Activated naive CD4-positive, alpha-beta T cell treated with anti-CD3 and anti-CD28 coated beads for 36 hours (primary cell): ENCODE results near the gene PHTF1. TPM values are rescaled to one million over a fixed set of nuclear protein-coding genes. Genes with fewer than 3 reads are reported as not detected.

Experiments used
- CTCF ChIA-PET: fragments of 350-600 bp; sonication (Branson Sonifier 250); formaldehyde crosslinking; loops from one replicate; lab custom pipeline; 2021; ENCODE audit warnings: antibody characterized with exemption; lab: Charles Lee
- DNase-seq: peaks from one replicate; pipeline ENCODE4 v3.0.0-alpha.2; 2020
- H3K27ac Mint-ChIP-seq: one replicate; pipeline ENCODE4 v1.8.0; 2021; ENCODE audit warnings: mild to moderate bottlenecking, mixed read lengths
- H3K27me3 Mint-ChIP-seq: one replicate; pipeline ENCODE4 v1.8.0; 2021; ENCODE audit warnings: low read depth, mixed read lengths
- H3K36me3 Mint-ChIP-seq: one replicate; pipeline ENCODE4 v1.8.0; 2021; ENCODE audit warnings: low read depth, mixed read lengths
- H3K4me1 Mint-ChIP-seq: one replicate; pipeline ENCODE4 v1.8.0; 2021; ENCODE audit warnings: low read depth, mixed read lengths
- H3K4me3 Mint-ChIP-seq: one replicate; pipeline ENCODE4 v1.8.0; 2021; ENCODE audit warnings: mild to moderate bottlenecking, moderate library complexity, mixed read lengths
- H3K9me3 Mint-ChIP-seq: one replicate; pipeline ENCODE4 v1.8.0; 2021; ENCODE audit warnings: mixed read lengths
- intact Hi-C: fragments of 100-400 bp; cut with micrococcal nuclease; formaldehyde crosslinking; loops from one replicate; pipeline ENCODE4 v1.15.1; 2023
- total RNA-seq, 2 experiments: library from RNA; stranded (reverse); gene quantifications; one replicate each; pipeline ENCODE4 v1.2.3, GENCODE V29; 2021

The PHTF1 gene
- total RNA-seq, 2 experiments from 2014 or later: 5.4 to 6.3 TPM

DNA sequence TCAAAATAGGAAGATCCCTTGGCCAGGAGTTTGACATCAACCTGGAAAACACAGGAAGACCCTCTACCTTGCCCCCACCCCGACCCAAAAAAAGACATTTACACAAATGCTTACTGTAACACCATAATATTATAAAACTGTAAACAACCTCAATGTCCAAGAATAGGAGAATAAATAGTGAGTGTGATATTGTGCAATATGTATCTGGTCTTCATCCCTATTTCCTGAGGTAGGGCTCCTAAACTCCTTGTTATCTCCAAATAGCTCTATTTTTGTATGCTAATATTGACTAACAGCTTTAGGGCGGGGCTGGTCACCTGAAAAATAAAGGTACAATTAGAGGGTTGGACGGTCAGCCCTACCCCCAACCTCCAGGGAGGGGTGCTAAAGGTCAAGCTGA lies 29.5 kb upstream of the PHTF1 start:
- H3K27me3 Mint-ChIP-seq: no peaks in the 10 kb centered on the region
- intact Hi-C loops: loop anchor here (10.0 kb wide), 1 partner anchor 394 kb away; the partner anchor contains the start of gene MAGI3
- H3K27ac Mint-ChIP-seq: no peak overlapping the region
- peaks cover 7% of the 10 kb centered on the region for H3K36me3 Mint-ChIP-seq
- CTCF ChIA-PET: interaction anchor here (0.6 to 1.8 kb wide), 4 partner anchors 13 to 109 kb away, joined by 3 to 5 read pairs (median 4); no protein-coding TSS in a partner anchor
- DNase-seq: no peak
- no peaks in the 10 kb centered on the region for H3K9me3 Mint-ChIP-seq
- H3K4me1 Mint-ChIP-seq: peaks cover 74% of the 10 kb centered on the region
- no peak overlapping the region for H3K4me3 Mint-ChIP-seq

DNA sequence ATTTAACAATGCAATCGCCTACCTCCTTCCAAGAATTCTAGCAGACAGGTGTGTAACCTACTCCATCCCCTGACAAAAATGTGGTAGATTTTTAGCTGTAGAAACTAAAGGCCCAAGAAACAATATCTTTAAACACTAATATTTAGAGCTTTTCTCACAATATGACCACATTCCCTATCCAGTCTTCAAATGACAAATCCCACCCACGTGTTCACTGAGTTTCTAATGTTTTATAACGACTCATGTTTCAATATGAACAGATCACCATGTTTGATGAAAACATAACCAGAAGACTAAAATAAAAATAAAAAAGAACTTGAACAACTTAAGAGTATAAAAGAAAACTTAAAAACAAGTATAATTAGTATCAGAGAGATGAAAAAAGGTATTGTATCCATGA lies 28.4 kb upstream of the PHTF1 start:
- CTCF ChIA-PET: no interaction called here
- no peak for DNase-seq

DNA sequence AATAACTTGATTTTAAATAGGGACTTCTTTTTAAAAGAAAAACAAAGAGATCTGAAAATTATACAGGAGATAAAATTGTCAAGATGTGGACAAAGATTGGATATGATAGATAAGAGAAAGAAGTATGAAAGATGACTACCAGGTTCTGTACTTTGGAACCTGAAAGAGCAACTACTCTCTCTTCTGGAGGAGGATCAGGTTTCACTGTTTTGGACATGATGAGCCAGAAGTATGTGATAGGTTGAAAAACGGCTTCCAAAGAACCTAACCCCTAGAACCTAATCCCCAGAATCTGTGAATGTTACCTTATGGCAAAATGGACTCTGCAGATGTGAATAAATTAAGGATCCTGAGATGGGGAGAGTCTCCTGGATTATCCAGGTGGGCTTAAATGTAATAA lies 26.8 kb upstream of the PHTF1 start:
- no peak for DNase-seq
- H3K4me3 Mint-ChIP-seq: no peak overlapping the region
- peaks cover 57% of the 10 kb centered on the region for H3K4me1 Mint-ChIP-seq
- CTCF ChIA-PET: interaction anchor here (0.6 to 1.3 kb wide), 4 partner anchors 13 to 30 kb away, joined by 3 read pairs; no protein-coding TSS in a partner anchor
- intact Hi-C loops: loop anchor here (10.0 kb wide), 1 partner anchor 391 kb away; the partner anchor contains the start of gene MAGI3
- H3K36me3 Mint-ChIP-seq: peaks cover 7% of the 10 kb centered on the region
- no peaks in the 10 kb centered on the region for H3K27me3 Mint-ChIP-seq
- no peaks in the 10 kb centered on the region for H3K9me3 Mint-ChIP-seq
- no peak overlapping the region for H3K27ac Mint-ChIP-seq

More for the DNA sequence above, 28.4 kb upstream of the PHTF1 start:
- Mint-ChIP-seq H3K27me3 (no peaks in the 10 kb centered on the region), H3K27ac (peak overlapping the region; percentile 15), H3K4me1 (peaks cover 68% of the 10 kb centered on the region), H3K36me3 (peaks cover 7% of the 10 kb centered on the region), H3K4me3 (no peak overlapping the region), H3K9me3 (no peaks in the 10 kb centered on the region)
- intact Hi-C loops: loop anchor here (10.0 kb wide), 1 partner anchor 393 kb away; the partner anchor contains the start of gene MAGI3

DNA sequence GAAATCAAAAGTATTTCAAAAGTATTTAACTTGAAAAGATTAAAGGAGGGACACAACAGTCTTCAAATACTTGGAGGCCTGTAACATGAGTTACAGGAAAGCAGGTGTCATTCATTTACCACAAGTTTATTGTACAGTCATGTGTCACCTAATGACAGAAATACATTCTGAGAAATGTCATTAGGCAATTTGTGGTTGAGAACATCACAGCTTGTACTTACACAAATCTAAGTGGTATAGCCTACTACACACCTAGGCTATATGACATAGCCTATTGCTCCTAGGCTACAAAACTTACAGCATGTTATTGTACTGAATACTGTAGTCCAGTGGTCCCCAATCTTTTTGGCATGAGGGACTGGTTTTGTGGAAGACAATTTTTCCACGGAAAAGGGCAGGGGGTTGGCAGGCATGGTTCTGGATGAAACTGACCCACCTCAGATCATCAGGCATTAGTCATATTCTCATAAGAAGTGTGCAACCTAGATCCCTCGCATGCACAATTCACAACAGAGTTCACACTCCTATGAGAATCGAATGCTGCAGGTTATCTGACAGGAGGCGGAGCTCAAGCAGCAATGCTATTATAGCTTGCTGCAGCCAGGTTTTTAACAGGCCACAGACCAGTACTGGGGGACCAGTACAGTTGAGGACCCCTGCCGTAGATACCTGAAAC lies 25.0 kb upstream of the PHTF1 start:
- Mint-ChIP-seq H3K4me1 (peaks cover 42% of the 10 kb centered on the region), H3K27ac (peak overlapping the region; percentile 95), H3K27me3 (no peaks in the 10 kb centered on the region), H3K36me3 (peaks cover 2% of the 10 kb centered on the region), H3K9me3 (no peaks in the 10 kb centered on the region), H3K4me3 (peak overlapping the region; percentile 36)
- DNase-seq: peak; percentile 41
- CTCF ChIA-PET: interaction anchor here (0.9 to 1.4 kb wide), 4 partner anchors 14 to 26 kb away, joined by 3 to 5 read pairs (median 3); partner anchors contain the start of gene PHTF1
- intact Hi-C loops: loop anchor here (1.0 to 10.0 kb wide), 5 partner anchors 18 to 652 kb away; partner anchors contain the start of genes MAGI3 and PHTF1

DNA sequence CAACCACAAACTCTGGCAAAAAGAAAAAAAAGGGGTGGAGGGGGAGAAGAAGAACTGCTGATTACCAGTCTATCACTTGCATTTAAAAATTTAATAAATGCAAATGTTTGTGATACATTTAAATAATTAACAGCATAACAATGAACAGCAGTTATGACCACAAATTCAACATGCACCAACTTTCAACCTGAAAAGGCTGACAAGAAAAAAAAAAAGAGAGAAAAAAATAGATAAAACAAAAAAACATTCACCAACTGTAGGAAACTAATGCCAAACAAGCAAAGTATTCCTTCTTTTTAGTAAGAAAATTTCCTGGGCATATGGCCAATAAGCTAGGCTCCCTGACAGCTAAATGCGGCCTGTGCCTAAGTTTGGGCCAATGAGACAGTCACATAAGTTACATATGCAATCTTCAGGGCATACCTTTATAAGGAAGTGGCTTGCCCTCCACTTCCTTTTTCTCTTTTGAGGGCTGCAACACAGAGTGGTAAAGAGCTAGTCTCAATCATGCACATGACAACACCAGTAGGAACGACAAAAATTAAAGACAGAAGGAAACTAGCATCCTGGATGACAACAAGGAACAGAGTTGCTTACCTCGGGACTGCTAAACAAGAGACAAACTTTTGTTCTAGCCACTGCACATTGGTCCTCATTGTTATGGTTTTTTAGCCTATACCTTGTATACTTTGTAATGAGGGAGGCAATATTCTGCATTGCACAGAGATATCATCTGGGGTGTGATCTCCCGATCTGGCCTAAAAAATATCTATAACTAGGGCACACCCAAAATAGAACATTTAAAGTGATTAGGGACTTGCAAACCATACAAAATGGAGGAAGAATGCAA lies 24.2 kb upstream of the PHTF1 start:
- intact Hi-C loops: loop anchor here (1.0 to 10.0 kb wide), 8 partner anchors 19 to 651 kb away; partner anchors contain the start of genes DCLRE1B, MAGI3, PHTF1 and PTPN22
- Mint-ChIP-seq H3K36me3 (peaks cover 4% of the 10 kb centered on the region), H3K4me1 (peaks cover 41% of the 10 kb centered on the region), H3K9me3 (peaks cover 3% of the 10 kb centered on the region), H3K4me3 (peak overlapping the region; percentile 36), H3K27me3 (no peaks in the 10 kb centered on the region), H3K27ac (peak overlapping the region; percentile 95)
- CTCF ChIA-PET: interaction anchor here (1.4 kb wide), 1 partner anchor 24 kb away, joined by 3 read pairs; the partner anchor contains the start of gene PHTF1
- DNase-seq: peak; percentile 60

DNA sequence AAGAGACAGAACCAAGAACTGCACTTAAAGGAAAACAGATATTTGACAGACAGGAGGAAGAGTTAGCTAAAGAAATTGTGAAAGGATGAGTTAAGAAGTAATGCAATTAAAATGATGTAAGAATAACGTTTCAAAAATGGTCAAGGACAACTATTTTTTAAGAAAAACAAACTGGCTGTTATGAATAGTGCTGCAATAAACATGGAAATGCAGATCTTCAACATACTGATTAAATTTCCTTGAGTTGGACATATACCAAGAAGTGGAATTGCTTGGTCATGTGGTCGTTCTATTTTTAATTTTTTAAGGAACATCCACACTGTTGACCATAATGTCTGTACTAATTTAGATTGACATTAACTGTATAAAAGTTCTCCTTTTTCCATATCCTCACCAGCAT lies 23.1 kb upstream of the PHTF1 start:
- intact Hi-C loops: loop anchor here (5.0 to 10.0 kb wide), 2 partner anchors 388 to 650 kb away; partner anchors contain the start of gene MAGI3
- Mint-ChIP-seq H3K4me3 (no peak overlapping the region), H3K9me3 (peaks cover 3% of the 10 kb centered on the region), H3K27ac (no peak overlapping the region), H3K4me1 (peaks cover 31% of the 10 kb centered on the region), H3K27me3 (no peaks in the 10 kb centered on the region), H3K36me3 (peaks cover 3% of the 10 kb centered on the region)
- DNase-seq: no peak
- CTCF ChIA-PET: interaction anchor here (0.7 to 1.0 kb wide), 2 partner anchors 12 to 127 kb away, joined by 3 read pairs; no protein-coding TSS in a partner anchor

DNA sequence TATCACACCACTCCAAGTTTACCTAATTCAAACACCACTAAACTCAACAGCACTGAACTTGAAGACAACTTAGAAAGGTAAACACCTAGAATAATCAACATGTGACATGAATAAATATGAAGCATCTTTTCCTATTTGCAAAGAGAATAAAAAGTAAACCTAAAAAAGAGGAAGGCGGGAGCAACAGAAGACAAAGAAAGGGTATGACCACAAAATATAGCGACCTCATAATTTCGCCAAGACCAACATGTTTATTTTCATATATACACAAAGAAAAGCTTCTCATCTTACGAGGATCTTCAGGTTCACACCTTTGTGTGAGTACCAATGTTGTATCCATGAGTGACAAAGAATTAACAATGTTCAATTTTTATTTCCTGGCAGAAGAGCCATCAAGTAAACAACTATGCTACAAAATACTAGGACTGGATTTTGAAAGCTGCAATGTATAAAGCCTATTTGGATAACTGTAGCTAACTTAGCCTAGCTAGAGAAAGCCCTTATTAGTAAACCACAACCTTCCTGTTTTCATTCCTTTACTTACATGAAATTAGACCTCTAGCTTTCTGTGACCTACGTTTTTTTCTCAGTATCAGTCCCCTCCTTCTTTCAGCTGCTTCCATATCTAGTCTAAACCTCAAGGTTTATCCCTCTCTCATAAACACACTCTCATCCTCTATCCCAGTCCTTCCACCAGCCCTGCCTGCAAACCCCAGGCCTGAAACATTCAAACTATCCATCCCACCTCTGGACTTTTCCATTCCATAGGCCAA lies 21.3 kb upstream of the PHTF1 start:
- CTCF ChIA-PET: no interaction called here
- H3K36me3 Mint-ChIP-seq: peaks cover 8% of the 10 kb centered on the region
- intact Hi-C loops: loop anchor here (5.0 to 10.0 kb wide), 2 partner anchors 386 to 648 kb away; partner anchors contain the start of gene MAGI3
- DNase-seq: no peak
- H3K27me3 Mint-ChIP-seq: no peaks in the 10 kb centered on the region
- H3K27ac Mint-ChIP-seq: no peak overlapping the region
- peaks cover 15% of the 10 kb centered on the region for H3K4me1 Mint-ChIP-seq
- no peak overlapping the region for H3K4me3 Mint-ChIP-seq
- H3K9me3 Mint-ChIP-seq: peaks cover 3% of the 10 kb centered on the region

DNA sequence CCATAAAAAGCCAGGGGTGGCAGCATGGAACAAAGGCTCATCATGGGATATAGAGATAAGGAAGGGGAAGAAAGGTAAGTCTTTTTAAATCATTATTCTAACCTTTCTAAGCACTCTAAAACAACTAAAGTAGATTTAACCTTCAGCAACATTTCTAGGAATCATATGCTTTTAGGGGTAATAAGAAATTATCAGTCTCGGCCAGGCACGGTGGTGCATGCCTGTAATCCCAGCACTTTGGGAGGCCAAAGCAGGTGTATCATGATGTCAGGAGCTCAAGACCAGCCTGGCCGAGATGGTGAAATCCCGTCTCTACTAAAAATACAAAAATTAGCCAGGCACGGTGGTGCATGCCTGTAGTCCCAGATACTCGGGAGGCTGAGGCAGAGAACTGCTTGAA lies 20.3 kb upstream of the PHTF1 start:
- H3K27me3 Mint-ChIP-seq: no peaks in the 10 kb centered on the region

DNA sequence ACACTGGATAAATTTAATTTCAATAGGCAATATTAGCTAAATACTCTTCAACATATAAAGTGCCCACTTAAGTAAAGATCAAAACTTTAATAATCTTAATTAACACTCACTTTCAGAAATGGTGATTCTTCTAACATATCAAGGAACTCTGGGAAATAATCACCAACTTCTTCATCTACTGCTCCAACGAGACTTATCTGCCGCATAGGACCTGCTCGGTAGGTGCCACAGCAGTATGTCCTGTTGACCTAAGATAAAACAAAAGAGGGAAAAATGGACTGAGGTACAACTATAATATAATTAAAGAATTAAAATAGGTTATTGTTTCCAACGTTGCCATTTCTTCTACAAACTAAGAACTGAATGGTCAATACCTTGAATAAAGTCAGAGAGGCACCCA lies 18.3 kb upstream of the PHTF1 start:
- DNase-seq: no peak
- Mint-ChIP-seq H3K36me3 (peaks cover 8% of the 10 kb centered on the region), H3K4me1 (peaks cover 7% of the 10 kb centered on the region), H3K27ac (no peak overlapping the region), H3K27me3 (no peaks in the 10 kb centered on the region), H3K9me3 (peaks cover 3% of the 10 kb centered on the region), H3K4me3 (no peak overlapping the region)
- CTCF ChIA-PET: no interaction called here
- intact Hi-C loops: no loop called here

More for the DNA sequence above, 20.3 kb upstream of the PHTF1 start:
- Mint-ChIP-seq H3K4me1 (peaks cover 11% of the 10 kb centered on the region), H3K27ac (no peak overlapping the region), H3K36me3 (peaks cover 8% of the 10 kb centered on the region), H3K9me3 (peaks cover 3% of the 10 kb centered on the region), H3K4me3 (no peak overlapping the region)
- CTCF ChIA-PET: no interaction called here
- intact Hi-C loops: no loop called here
- DNase-seq: no peak

DNA sequence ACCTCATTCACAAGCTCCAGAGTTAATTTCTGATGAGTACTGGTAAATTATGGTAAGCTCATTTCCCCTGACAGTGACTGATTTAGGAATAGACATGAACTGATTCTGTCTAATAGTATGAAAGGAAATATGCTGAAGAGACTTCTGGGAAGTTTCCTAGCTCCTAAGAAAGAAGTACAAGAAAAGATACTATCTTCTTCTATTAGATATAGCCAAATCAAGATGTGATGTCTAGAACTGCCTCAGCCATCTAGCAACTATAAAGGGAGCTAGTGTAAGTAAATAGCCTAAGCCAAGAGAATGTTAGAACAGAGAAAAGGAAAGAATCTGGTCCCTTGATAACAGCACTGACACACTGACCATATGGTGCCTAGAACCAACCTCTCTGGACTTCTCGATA lies 10.7 kb upstream of the PHTF1 start:
- H3K9me3 Mint-ChIP-seq: no peaks in the 10 kb centered on the region
- no peak overlapping the region for H3K27ac Mint-ChIP-seq
- H3K27me3 Mint-ChIP-seq: no peaks in the 10 kb centered on the region
- CTCF ChIA-PET: interaction anchor here (0.9 to 1.3 kb wide), 4 partner anchors 10 to 34 kb away, joined by 3 to 5 read pairs (median 3); no protein-coding TSS in a partner anchor
- DNase-seq: no peak
- H3K4me1 Mint-ChIP-seq: peaks cover 32% of the 10 kb centered on the region
- no peak overlapping the region for H3K4me3 Mint-ChIP-seq
- intact Hi-C loops: no loop called here
- peaks cover 16% of the 10 kb centered on the region for H3K36me3 Mint-ChIP-seq

DNA sequence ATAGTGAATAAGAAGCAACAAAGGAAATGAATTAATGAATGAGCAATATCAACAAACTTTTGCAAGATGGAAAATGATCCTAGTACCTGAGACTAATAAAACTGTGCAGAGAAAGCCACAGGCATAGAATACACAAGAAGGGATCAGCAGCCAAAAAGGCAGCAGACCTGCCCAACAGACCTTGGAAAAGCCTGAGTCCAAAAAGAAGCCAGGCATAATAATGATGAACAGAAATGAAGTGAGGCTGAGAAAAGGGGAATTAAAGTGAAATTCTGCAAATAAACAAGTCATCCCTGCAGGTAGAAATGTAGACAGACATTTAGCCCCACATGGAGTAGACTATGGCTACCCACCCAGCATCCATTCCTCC lies 10.3 kb upstream of the PHTF1 start:
- peaks cover 32% of the 10 kb centered on the region for H3K4me1 Mint-ChIP-seq
- H3K27me3 Mint-ChIP-seq: no peaks in the 10 kb centered on the region
- H3K4me3 Mint-ChIP-seq: no peak overlapping the region
- CTCF ChIA-PET: interaction anchor here (1.1 to 1.3 kb wide), 2 partner anchors 9 to 12 kb away, joined by 3 read pairs; no protein-coding TSS in a partner anchor
- intact Hi-C loops: no loop called here
- no peak overlapping the region for H3K27ac Mint-ChIP-seq
- H3K36me3 Mint-ChIP-seq: peaks cover 16% of the 10 kb centered on the region
- no peak for DNase-seq
- no peaks in the 10 kb centered on the region for H3K9me3 Mint-ChIP-seq
